Epithelial cell of proximal tubule (primary cell): Measurements from ENCODE around the gene TMPRSS7. TPM values are rescaled to one million over a fixed set of nuclear protein-coding genes. Genes with fewer than 3 reads are reported as not detected.

ENCODE experiments used
- DNase-seq: peaks from one replicate; pipeline ENCODE4 v3.0.0-alpha.2; 2011; ENCODE audit warnings: low read depth
- H3K4me3 ChIP-seq: 2 replicates; pipeline ENCODE4 v1.5.1; 2011; ENCODE audit warnings: low read depth, mild to moderate bottlenecking, low read length
- total RNA-seq: library from RNA; depleted of rRNA; stranded (reverse); fragments of >200 nt; gene quantifications from 2 replicates; pipeline ENCODE4 v1.2.3, GENCODE V29; 2015
- TF ChIP-seq, protein P1 (sequence below): conservative IDR thresholded peaks from 2 replicates; pipeline ENCODE4 v1.5.1; 2012; ENCODE audit warnings: low read depth, mild to moderate bottlenecking, low read length

TMPRSS7 gene
- total RNA-seq, 1 donor from 2014 or later = not detected

DNA sequence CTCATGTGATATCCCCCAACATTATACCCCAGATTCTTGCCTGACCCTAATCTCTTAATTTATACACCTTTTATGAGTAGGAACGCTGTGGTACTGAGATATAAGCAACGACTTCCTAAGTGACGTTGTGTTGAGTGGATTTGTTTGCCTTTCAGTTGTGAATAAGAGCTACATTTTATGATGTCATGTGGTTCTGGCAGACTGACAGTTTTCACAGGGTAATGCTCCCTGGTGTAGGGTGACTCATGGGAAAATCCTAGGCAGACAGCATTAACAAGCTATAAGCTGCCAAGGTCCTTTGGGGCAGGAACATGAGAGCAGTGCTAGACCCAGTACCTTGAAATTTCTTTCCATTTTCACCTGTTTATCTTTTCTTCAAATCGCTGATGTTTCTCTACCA is 62.8 kb downstream of the TMPRSS7 start:
- H3K4me3 ChIP-seq = no peak overlapping the region
- TF ChIP-seq, protein P1, sequence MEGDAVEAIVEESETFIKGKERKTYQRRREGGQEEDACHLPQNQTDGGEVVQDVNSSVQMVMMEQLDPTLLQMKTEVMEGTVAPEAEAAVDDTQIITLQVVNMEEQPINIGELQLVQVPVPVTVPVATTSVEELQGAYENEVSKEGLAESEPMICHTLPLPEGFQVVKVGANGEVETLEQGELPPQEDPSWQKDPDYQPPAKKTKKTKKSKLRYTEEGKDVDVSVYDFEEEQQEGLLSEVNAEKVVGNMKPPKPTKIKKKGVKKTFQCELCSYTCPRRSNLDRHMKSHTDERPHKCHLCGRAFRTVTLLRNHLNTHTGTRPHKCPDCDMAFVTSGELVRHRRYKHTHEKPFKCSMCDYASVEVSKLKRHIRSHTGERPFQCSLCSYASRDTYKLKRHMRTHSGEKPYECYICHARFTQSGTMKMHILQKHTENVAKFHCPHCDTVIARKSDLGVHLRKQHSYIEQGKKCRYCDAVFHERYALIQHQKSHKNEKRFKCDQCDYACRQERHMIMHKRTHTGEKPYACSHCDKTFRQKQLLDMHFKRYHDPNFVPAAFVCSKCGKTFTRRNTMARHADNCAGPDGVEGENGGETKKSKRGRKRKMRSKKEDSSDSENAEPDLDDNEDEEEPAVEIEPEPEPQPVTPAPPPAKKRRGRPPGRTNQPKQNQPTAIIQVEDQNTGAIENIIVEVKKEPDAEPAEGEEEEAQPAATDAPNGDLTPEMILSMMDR = no peak
- peak; percentile 98 for DNase-seq

DNA sequence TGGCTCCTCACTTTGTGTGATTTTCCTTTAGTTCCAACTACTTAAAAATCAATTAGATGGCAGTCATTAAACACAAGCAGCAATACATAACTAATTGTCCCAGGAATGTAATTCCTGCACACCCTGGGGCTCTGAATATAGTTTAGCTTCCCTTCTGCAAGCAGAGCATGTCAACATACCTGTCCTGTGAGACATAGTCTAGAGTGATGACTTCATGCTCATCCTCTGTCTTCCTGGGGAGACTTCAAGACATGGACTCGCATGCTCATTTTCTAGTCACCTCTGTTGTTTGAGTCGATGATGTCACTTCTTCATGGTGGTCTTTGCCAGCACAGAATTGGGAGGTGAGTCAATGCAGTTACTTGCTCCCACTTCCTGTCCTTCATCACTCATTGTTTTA is 67.4 kb downstream of the TMPRSS7 start:
- TF ChIP-seq, protein P1 = no peak
- H3K4me3 ChIP-seq = no peak overlapping the region
- DNase-seq = peak; percentile 86

DNA sequence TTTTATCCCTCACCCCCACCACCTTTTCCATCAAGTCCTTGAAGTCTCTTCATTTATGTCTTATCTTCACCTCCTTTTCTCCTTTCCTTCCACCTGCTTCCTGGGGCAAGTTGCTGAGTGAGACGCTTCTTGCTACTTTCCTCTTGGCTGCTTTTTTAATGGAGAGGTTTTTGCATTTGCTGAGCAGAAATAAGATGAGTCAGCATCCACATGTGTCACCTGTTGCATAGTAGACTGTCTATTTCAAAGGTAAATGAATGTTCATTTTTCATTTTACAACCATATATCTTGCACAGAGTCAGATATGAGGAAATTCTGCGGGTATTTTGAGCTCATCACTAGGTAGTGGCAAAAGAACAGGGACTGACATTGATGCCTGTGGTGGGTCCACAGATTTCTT is 70.2 kb downstream of the TMPRSS7 start:
- no peak for DNase-seq
- no peak overlapping the region for H3K4me3 ChIP-seq
- TF ChIP-seq, protein P1 = no peak

DNA sequence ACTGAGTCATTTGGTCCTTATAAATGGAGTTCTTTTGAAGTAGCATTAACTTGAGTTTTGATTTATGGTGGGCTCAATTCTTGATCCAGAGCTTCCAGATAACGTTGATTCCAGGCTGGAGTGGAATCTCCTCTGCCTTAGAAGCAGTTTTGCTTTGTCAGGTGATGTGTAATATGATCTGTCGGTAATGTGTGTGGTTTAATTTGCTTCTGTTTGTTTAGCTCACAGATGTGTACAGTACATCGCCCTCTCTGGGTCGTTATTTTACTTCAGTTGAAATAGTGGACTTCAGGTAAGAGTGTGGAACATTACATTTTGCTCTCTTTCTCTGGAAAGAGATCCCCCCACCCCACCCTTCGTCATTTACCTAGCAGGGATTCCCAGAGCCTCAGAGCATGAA is 74.8 kb downstream of the TMPRSS7 start:
- H3K4me3 ChIP-seq = no peak overlapping the region
- TF ChIP-seq, protein P1 = no peak
- DNase-seq = no peak

DNA sequence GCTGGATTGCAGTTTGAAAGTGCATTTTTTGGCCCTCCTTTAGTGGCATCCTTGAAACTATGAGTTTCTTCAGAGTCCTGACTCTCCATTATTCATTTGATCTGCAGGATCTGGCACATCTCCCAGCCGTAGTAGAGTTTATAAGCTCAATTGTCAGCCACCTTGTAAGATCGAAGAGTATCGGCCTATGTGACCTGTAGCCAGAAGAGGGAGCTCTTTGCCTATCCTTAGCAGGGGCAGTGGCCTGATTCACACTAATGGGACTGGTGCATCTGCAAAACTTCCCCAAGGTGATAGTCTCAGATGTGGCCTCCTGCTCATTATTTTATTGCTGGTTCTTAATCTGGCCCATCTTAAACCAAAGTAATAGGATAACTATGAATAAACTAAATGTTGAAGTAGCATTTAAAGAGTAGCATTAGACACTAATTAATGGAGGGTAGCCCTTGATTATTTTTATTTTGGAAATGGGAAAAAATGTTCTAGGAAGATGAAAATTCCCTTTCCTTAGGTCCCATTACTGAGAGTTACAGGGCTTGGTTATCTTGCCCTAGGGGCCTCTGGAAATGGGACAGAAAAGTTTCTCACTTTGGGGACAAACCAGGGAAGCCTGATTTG is 77.4 kb downstream of the TMPRSS7 start:
- TF ChIP-seq, protein P1 = peak; percentile 97
- no peak for DNase-seq
- H3K4me3 ChIP-seq = no peak overlapping the region

GRCh38 chr3:112114576-112115160 is 80.1 kb downstream of the TMPRSS7 start:
- no peak for DNase-seq
- TF ChIP-seq, protein P1 = no peak
- H3K4me3 ChIP-seq = no peak overlapping the region
